ENCODE measurements around the gene LIN54.

DNA sequence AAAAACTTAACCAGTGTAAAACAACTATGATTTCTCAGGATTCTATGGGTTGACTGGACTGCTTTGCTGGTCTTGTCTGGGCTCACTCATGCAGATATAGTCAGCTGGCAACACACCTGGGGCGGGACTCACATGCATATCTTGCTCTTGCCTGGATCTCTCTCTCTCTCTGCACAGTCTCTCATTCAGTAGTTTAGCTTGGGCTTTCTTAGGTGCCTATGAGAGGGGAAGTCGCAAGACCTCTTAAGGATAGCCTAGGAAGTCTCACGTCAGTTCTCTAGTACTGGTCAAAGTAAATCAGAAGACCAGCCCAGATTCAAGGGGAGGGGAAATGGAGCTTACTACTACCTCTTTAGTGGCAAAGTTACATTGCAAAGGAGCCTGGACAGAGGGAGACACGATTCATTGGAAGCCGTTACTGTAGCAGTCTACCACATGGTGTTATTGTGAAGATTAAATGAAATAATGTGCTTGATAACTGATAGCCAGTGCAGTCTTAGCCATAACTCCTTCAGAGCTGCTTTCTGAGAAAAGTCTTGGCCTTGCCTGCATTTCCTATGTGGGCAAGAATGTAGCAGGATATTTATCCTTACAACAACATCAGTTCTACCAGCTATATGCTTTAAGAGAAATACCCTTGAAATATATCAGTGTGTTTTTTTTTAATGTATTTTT, 26.5 kb upstream of the LIN54 start:
- TF ChIP-seq CREB1 (IDR thresholded peaks at IDR 0.05; ENCODE audit: low read depth), result no peak
- TF ChIP-seq EP300 (IDR thresholded peaks at IDR 0.05; ENCODE audit: borderline replicate concordance), result no peak
- no peak for TF ChIP-seq RAD21 (IDR thresholded peaks at IDR 0.05; ENCODE audit: low read depth)
- TF ChIP-seq TAF1 (IDR thresholded peaks at IDR 0.05; ENCODE audit: low read depth), result no peak
- no peak for TF ChIP-seq FOXM1 (IDR thresholded peaks at IDR 0.05; ENCODE audit: borderline replicate concordance, low read depth)
- no peak for TF ChIP-seq NFIC (IDR thresholded peaks at IDR 0.05)
- TF ChIP-seq, protein P1, sequence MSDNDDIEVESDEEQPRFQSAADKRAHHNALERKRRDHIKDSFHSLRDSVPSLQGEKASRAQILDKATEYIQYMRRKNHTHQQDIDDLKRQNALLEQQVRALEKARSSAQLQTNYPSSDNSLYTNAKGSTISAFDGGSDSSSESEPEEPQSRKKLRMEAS (IDR thresholded peaks at IDR 0.05), result no peak
- no peak for TF ChIP-seq YY1 (IDR thresholded peaks at IDR 0.05; ENCODE audit: low read depth)

All from Ishikawa (cell line).